Breast epithelium (tissue), 4 donors: ENCODE measurements around the gene SPSB1. TPM values are rescaled to one million over a fixed set of nuclear protein-coding genes. Genes with fewer than 3 reads are reported as not detected.
A peak's percentile ranks its signal among the peaks of the same experiment; 100 is the strongest.

Source experiments
- DNase-seq, 2 donors: peaks; one replicate each; pipeline ENCODE4 v3.0.0-alpha.2; 2019; ENCODE audit warnings: low spot score in 2 of 2
- H3K27ac ChIP-seq, 2 donors: fragments of 200-600 bp; sonication (generic) in 1 of 2; one replicate each; pipeline ENCODE4 v1.5.1; 2016 to 2019; ENCODE audit warnings: mild to moderate bottlenecking in 1 of 2
- H3K27me3 ChIP-seq, 2 donors: fragments of 200-600 bp; sonication (generic) in 1 of 2; one replicate each; pipeline versions ENCODE4 v1.5.1 to v1.6.0; 2017 to 2019; ENCODE audit warnings: control low read depth in 1 of 2, mild to moderate bottlenecking in 1 of 2
- H3K36me3 ChIP-seq: fragments of 200-600 bp; one replicate; pipeline ENCODE4 v1.5.1; 2019
- H3K4me1 ChIP-seq, 2 donors: fragments of 200-600 bp; sonication (generic); one replicate each; pipeline ENCODE4 v1.5.1; 2016 to 2019; ENCODE audit warnings: control low read depth in 1 of 2
- H3K4me3 ChIP-seq, 3 donors: fragments of 200-600 bp; sonication (generic); 1 replicate in 2 of 3; 2 replicates in 1 of 3; pipeline ENCODE4 v1.5.1; 2016 to 2019; ENCODE audit warnings: mild to moderate bottlenecking in 3 of 3, moderate library complexity in 2 of 3
- H3K9me3 ChIP-seq, 2 donors: fragments of 200-600 bp; sonication (generic) in 1 of 2; one replicate each; pipeline ENCODE4 v1.5.1; 2016 to 2019; ENCODE audit warnings: control low read depth in 1 of 2
- POLR2A ChIP-seq: fragments of 450-650 bp; IDR thresholded peaks from one replicate; pipeline ENCODE4 v1.6.1; 2016; ENCODE audit warnings: antibody characterized with exemption, mild to moderate bottlenecking, moderate library complexity
- POLR2AphosphoS5 ChIP-seq, 3 donors: sonication (generic); formaldehyde crosslinking; IDR thresholded peaks; one replicate each; pipeline ENCODE4 v1.6.1; 2017; ENCODE audit warnings: antibody characterized with exemption in 3 of 3
- intact Hi-C: fragments of 100-400 bp; cut with DNase I; formaldehyde crosslinking; loops from one replicate; pipeline ENCODE4 v1.15.1; 2023; ENCODE audit warnings: low total_unique reads
- total RNA-seq, 3 donors: library from RNA; depleted of rRNA; stranded (reverse); fragments of >200 nt; gene quantifications; one replicate each; pipeline ENCODE4 v1.1.0, GENCODE V29; 2016
- TF ChIP-seq, protein P1 (sequence below), 3 donors: fragments of 450-650 bp; IDR thresholded peaks; one replicate each; pipeline ENCODE4 v1.5.1; 2016 to 2017; ENCODE audit warnings: antibody characterized with exemption in 3 of 3, mild to moderate bottlenecking in 3 of 3, moderate library complexity in 3 of 3

The SPSB1 gene
- total RNA-seq, 3 donors from 2014 or later: 30.6 to 52.5 (median 34.4) TPM

DNA sequence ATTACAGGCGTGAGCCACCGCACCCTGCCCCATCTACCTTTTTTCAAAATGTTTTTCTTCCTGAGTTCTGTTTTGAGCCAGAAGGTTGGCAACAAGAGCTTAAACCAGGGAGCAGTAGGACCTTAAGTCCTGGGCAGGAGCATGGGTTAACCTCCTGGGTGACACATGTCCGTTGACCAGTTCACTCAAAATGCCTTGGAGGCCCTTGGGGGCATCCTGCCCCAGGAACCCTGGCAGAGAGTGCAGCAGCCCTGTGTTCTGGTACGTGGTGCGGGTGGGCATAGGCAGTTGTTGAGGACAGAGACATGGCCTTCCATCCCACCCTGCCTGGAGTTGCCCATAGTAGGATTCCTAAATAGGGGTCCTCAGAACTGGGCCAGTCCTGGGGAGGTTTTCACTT is 46.5 kb upstream of the SPSB1 start:
- Histone ChIP-seq H3K4me3 (no peak overlapping the region), H3K27ac (no peak overlapping the region), H3K27me3 (no peaks in the 10 kb centered on the region), H3K36me3 (no peaks in the 10 kb centered on the region), H3K9me3 (no peaks in the 10 kb centered on the region), H3K4me1 (peaks cover 0 to 32% of the 10 kb centered on the region in 2 donors)
- no peak for DNase-seq
- intact Hi-C loops: no loop called here
- TF ChIP-seq POLR2A: no peak
- TF ChIP-seq, protein P1, sequence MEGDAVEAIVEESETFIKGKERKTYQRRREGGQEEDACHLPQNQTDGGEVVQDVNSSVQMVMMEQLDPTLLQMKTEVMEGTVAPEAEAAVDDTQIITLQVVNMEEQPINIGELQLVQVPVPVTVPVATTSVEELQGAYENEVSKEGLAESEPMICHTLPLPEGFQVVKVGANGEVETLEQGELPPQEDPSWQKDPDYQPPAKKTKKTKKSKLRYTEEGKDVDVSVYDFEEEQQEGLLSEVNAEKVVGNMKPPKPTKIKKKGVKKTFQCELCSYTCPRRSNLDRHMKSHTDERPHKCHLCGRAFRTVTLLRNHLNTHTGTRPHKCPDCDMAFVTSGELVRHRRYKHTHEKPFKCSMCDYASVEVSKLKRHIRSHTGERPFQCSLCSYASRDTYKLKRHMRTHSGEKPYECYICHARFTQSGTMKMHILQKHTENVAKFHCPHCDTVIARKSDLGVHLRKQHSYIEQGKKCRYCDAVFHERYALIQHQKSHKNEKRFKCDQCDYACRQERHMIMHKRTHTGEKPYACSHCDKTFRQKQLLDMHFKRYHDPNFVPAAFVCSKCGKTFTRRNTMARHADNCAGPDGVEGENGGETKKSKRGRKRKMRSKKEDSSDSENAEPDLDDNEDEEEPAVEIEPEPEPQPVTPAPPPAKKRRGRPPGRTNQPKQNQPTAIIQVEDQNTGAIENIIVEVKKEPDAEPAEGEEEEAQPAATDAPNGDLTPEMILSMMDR (IDR thresholded peaks at IDR 0.05): no peak
- no peak for TF ChIP-seq POLR2AphosphoS5 (IDR thresholded peaks at IDR 0.05)

DNA sequence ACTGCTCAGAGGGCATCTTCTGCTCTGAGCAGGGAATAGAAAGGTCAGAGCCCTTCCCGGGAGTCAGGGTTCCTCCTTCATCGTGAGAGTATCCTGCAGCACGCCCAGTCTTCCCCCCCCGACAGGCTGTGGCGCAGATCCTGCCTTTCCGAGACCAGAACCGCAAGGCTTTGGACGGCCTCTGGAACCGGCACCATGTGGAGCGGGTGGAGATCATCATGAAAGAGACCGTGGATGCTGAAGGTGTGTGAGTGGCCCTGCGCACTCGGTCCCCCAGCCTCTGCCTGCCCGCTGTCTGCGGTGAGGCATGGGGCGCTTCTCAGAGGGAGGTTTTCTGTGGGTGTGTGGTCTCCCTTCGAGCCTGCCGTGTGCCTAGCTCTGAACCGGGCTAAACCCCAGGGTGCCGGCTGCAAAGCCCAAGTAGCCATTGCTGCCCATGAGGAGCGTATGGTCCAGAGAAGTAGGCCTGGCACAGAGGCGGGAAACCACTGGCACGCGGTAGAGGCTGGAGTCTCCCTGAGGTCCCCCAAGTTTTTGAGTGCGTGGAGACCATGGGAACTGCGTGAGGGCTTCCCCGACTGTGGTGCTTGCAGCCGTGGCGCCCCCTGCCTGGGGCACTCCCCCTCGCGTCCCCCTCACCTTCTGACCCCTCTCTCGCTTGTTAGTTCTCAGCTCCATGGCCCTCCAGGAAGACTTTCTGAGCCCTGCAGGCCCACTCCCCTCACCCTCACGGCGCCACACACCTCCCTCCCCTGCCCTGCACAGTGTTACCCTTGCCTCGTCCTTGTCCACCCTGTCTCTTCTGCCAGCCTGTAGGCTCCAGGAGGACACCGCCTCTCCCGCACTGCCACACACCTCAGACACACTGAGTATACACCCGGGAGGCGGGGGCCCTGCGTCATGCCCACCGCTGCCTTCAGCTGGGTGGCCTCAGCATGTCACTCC is 45.6 kb upstream of the SPSB1 start:
- Histone ChIP-seq H3K4me3 (no peak overlapping the region), H3K36me3 (no peaks in the 10 kb centered on the region), H3K4me1 (peaks cover 0 to 32% of the 10 kb centered on the region in 2 donors), H3K27me3 (no peaks in the 10 kb centered on the region), H3K27ac (no peak overlapping the region), H3K9me3 (no peaks in the 10 kb centered on the region)
- no peak for TF ChIP-seq POLR2A
- TF ChIP-seq, protein P1 (IDR thresholded peaks at IDR 0.05): no peak
- DNase-seq: no peak
- intact Hi-C loops: no loop called here

DNA sequence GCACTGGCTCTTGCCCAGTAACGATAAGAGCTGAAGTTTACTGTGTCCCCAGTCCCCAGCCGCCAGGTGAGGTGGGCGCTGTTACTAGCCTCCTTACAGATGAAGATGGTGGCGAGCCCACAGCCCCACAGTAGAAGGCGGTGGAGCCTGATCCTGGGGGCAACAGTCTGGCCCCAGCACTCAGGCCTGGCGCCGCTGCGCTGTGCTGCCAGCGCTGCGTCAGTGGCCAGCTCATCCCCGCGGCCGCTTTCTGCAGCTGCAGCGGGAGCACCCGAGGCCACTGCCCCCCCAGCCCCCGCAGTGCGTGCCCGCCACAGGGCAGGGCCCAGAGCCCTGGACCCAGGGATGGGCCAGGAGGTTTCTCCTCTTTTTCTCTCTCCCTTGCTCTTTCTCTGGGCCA is 44.8 kb upstream of the SPSB1 start:
- intact Hi-C loops: no loop called here
- no peak for DNase-seq
- H3K36me3 ChIP-seq: no peaks in the 10 kb centered on the region
- no peak overlapping the region for H3K4me3 ChIP-seq
- peaks cover 0 to 28% of the 10 kb centered on the region in 2 donors for H3K4me1 ChIP-seq
- TF ChIP-seq POLR2AphosphoS5 (IDR thresholded peaks at IDR 0.05): no peak
- TF ChIP-seq, protein P1 (IDR thresholded peaks at IDR 0.05): no peak
- TF ChIP-seq POLR2A: no peak
- peak overlapping the region in 1 of 2 donors; percentile 14 for H3K27ac ChIP-seq
- H3K27me3 ChIP-seq: no peaks in the 10 kb centered on the region
- no peaks in the 10 kb centered on the region for H3K9me3 ChIP-seq

DNA sequence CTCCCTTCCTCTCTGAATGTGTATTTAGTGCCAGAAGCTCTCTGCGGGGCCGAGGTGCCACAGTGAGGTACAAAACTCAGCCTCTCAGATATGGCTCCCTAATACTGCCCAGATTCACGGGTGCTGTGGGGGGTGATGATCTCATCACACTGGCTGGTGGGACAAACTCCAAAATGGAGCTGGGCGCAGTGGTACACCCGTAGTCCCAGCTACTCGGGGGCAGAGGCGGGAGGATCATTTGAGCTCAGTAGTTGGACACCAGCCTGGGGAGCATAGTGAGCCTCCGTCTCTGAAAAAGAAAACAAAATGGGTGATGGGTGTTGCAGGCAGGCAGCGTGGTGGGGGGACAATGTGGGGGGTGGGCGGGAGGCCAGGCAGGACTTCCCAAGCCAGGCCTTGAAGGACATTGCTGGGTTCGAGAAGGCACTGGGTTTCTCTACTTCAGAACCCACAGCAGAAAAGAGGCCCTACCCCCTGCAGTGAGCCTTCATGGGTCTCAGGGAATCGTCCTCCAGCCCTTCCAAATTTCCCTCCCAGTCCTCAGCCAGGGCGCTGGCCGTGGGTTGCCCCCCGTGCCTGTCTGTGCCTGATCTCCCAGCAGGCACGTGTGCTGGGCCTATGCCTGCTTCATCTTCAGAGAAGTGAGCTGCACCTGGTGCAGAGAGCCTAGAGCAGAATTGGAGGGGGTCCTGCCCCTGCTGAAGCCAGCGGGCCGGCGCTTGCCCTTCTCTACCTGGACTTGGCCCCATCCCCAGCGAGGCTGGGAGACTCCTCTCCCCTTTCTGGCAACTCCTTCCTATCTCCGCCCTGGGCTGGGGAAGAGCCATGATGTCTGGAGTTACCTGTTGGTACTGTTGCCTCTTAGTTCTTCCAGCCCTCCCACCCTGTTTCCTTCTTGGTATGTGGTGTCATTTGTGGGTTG is 44.1 kb upstream of the SPSB1 start:
- peaks cover 0 to 22% of the 10 kb centered on the region in 2 donors for H3K4me1 ChIP-seq
- intact Hi-C loops: no loop called here
- TF ChIP-seq POLR2AphosphoS5 (IDR thresholded peaks at IDR 0.05): no peak
- TF ChIP-seq, protein P1 (IDR thresholded peaks at IDR 0.05): no peak
- TF ChIP-seq POLR2A: no peak
- no peaks in the 10 kb centered on the region for H3K27me3 ChIP-seq
- H3K4me3 ChIP-seq: no peak overlapping the region
- no peak for DNase-seq
- H3K36me3 ChIP-seq: no peaks in the 10 kb centered on the region
- no peaks in the 10 kb centered on the region for H3K9me3 ChIP-seq
- peak overlapping the region; percentile 14 to 66 for H3K27ac ChIP-seq

DNA sequence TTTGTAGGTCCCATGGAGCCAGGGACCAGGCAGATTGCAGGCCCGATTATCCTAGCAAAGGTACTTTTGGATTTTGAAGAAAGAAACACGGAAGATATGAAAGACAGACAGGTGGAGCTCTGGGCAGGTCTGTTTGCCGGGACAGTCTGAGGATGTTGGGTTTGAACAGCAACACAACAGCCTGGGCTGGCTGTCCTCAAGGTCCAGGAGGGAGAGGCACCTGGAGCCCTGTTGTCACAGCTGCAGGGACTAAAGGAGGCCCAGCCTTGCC is 43.5 kb upstream of the SPSB1 start:
- H3K4me3 ChIP-seq: no peak overlapping the region
- no peaks in the 10 kb centered on the region for H3K27me3 ChIP-seq
- DNase-seq: no peak
- no peaks in the 10 kb centered on the region for H3K36me3 ChIP-seq
- peaks cover 0 to 17% of the 10 kb centered on the region in 2 donors for H3K4me1 ChIP-seq
- H3K27ac ChIP-seq: peak overlapping the region; percentile 14 to 66
- no peak for TF ChIP-seq POLR2A
- no peak for TF ChIP-seq POLR2AphosphoS5 (IDR thresholded peaks at IDR 0.05)
- TF ChIP-seq, protein P1 (IDR thresholded peaks at IDR 0.05): no peak
- no peaks in the 10 kb centered on the region for H3K9me3 ChIP-seq
- intact Hi-C loops: no loop called here
